Measurements from ENCODE around the gene SLC25A12. TPM values are rescaled to one million over a fixed set of nuclear protein-coding genes. Genes with fewer than 3 reads are reported as not detected.

The SLC25A12 gene
- polyA plus RNA-seq, 1 of the 3 experiments (the other 2 are of a cell fraction): 13.0 TPM

- Histone ChIP-seq H3K4me3 (ENCODE audit: low read depth in 2 of 2, low read length in 1 of 2) (no peak overlapping the region), H3K4me2 (no peak overlapping the region), H3F3A (replicated peaks; ENCODE audit: insufficient read depth) (no peaks in the 10 kb centered on the region), H4K20me1 (ENCODE audit: insufficient read depth) (no peaks in the 10 kb centered on the region), H3K9ac (no peak overlapping the region), H3K36me3 (replicated peaks in 1 of 2; ENCODE audit: control insufficient read depth in 1 of 2, insufficient read depth in 2 of 2, low read length in 1 of 2) (peaks cover 48 to 52% of the 10 kb centered on the region in 2 experiments), H3K27ac (ENCODE audit: low read depth in 2 of 2, low read length in 1 of 2) (no peak overlapping the region), H2AFZ (ENCODE audit: low read depth) (no peak overlapping the region), H3K27me3 (ENCODE audit: insufficient read depth) (no peaks in the 10 kb centered on the region), H3K79me2 (ENCODE audit: insufficient read depth) (no peaks in the 10 kb centered on the region), H3K4me1 (ENCODE audit: control insufficient read depth in 1 of 2, insufficient read depth in 2 of 2, low read depth in 1 of 2, low read length in 1 of 2) (no peaks in the 10 kb centered on the region), H3K9me3 (peaks cover 12% of the 10 kb centered on the region; the same call in 1 of the 2 replicates), H3K9me2 (no peaks in the 10 kb centered on the region)
- no peak for TF ChIP-seq MXI1 (IDR thresholded peaks at IDR 0.05; ENCODE audit: low read depth, low read length)
- no peak for TF ChIP-seq FOXM1 (IDR thresholded peaks at IDR 0.05; ENCODE audit: low read depth)
- no peak for TF ChIP-seq CHD2 (IDR thresholded peaks at IDR 0.05; ENCODE audit: low read length, partially characterized antibody)
- no peak for TF ChIP-seq RAD21 (IDR thresholded peaks at IDR 0.05; ENCODE audit: low read length)
- TF ChIP-seq TAF1 (IDR thresholded peaks at IDR 0.05; ENCODE audit: borderline replicate concordance, low read depth, low read length): no peak
- TF ChIP-seq ZBTB33 (IDR thresholded peaks at IDR 0.05; ENCODE audit: borderline replicate concordance, low read depth): no peak
- POLR2A ChIA-PET: no interaction called here
- DNase-seq: no peak
- CTCF ChIA-PET: no interaction called here
Observed at GRCh38 chr2:171834286-171834685, 59.8 kb downstream of the SLC25A12 start.

GRCh38 chr2:171832489-171832888, 61.6 kb downstream of the SLC25A12 start:
- no peak overlapping the region for H3K4me3 ChIP-seq (ENCODE audit: low read depth in 2 of 2, low read length in 1 of 2)
- no peaks in the 10 kb centered on the region for H3K9me2 ChIP-seq
- H3K27ac ChIP-seq (ENCODE audit: low read depth in 2 of 2, low read length in 1 of 2): no peak overlapping the region
- peaks cover 12% of the 10 kb centered on the region; the same call in 1 of the 2 replicates for H3K9me3 ChIP-seq
- no peaks in the 10 kb centered on the region for H3K79me2 ChIP-seq (ENCODE audit: insufficient read depth)
- CTCF ChIA-PET: interaction anchor here (2.1 kb wide), 1 partner anchor 21 kb away, joined by 5 read pairs; no protein-coding TSS in a partner anchor
- H3F3A ChIP-seq (replicated peaks; ENCODE audit: insufficient read depth): no peaks in the 10 kb centered on the region
- no peaks in the 10 kb centered on the region for H3K27me3 ChIP-seq (ENCODE audit: insufficient read depth)
- no peak overlapping the region for H3K4me2 ChIP-seq
- H3K9ac ChIP-seq: no peak overlapping the region
- H4K20me1 ChIP-seq (ENCODE audit: insufficient read depth): no peaks in the 10 kb centered on the region
- no peaks in the 10 kb centered on the region for H3K4me1 ChIP-seq (ENCODE audit: control insufficient read depth in 1 of 2, insufficient read depth in 2 of 2, low read depth in 1 of 2, low read length in 1 of 2)
- H2AFZ ChIP-seq (ENCODE audit: low read depth): no peak overlapping the region
- peaks cover 52 to 55% of the 10 kb centered on the region in 2 experiments for H3K36me3 ChIP-seq (replicated peaks in 1 of 2; ENCODE audit: control insufficient read depth in 1 of 2, insufficient read depth in 2 of 2, low read length in 1 of 2)
- no peak for DNase-seq
- POLR2A ChIA-PET: no interaction called here
- TF ChIP-seq TCF12 (IDR thresholded peaks at IDR 0.05) (no peak), CTCF (IDR thresholded peaks at IDR 0.05) (no peak), MEF2A (IDR thresholded peaks at IDR 0.05; ENCODE audit: borderline replicate concordance, low read depth) (no peak), USF1 (IDR thresholded peaks at IDR 0.05; ENCODE audit: borderline replicate concordance, low read depth) (no peak), MXI1 (IDR thresholded peaks at IDR 0.05; ENCODE audit: low read depth, low read length) (no peak), ZBTB33 (IDR thresholded peaks at IDR 0.05; ENCODE audit: borderline replicate concordance, low read depth) (no peak), POLR2AphosphoS5 (IDR thresholded peaks at IDR 0.05; ENCODE audit: low read depth, low read length) (no peak), SIN3A (IDR thresholded peaks at IDR 0.05; ENCODE audit: borderline replicate concordance, low read depth, low read length) (no peak), REST (IDR thresholded peaks at IDR 0.05; ENCODE audit: low read depth, low read length) (no peak), MAX (IDR thresholded peaks at IDR 0.05; ENCODE audit: low read depth) (no peak), SMC3 (IDR thresholded peaks at IDR 0.05; ENCODE audit: low read depth, low read length) (no peak), EZH2phosphoT487 (IDR thresholded peaks at IDR 0.05; ENCODE audit: borderline replicate concordance, low read depth) (no peak), JUND (IDR thresholded peaks at IDR 0.05) (no peak), TAF1 (IDR thresholded peaks at IDR 0.05; ENCODE audit: borderline replicate concordance, low read depth, low read length) (no peak)
